ENCODE data around the gene SERPINE3. TPM values are rescaled to one million over a fixed set of nuclear protein-coding genes. Genes with fewer than 3 reads are reported as not detected.

The SERPINE3 gene
- polyA plus RNA-seq, 1 experiment: not detected

- TF ChIP-seq CTCF (IDR thresholded peaks at IDR 0.05; ENCODE audit: low read depth, low read length): no peak
- DNase-seq (ENCODE audit: low read depth, low spot score): no peak
- ChIA-PET CTCF (interaction anchor here (1.7 kb wide), 1 partner anchor 17 kb away, joined by 5 read pairs; no protein-coding TSS in a partner anchor), POLR2A (no interaction called here)
- H3K9me3 ChIP-seq (ENCODE audit: control insufficient read depth, insufficient read depth, low read length): no peaks in the 10 kb centered on the region
- no peak overlapping the region for H3K27ac ChIP-seq (ENCODE audit: low read depth, low read length)
- H3K4me3 ChIP-seq (ENCODE audit: low read depth, low read length): no peak overlapping the region
- H3K27me3 ChIP-seq (ENCODE audit: control insufficient read depth, insufficient read depth, low read length): peaks cover 12% of the 10 kb centered on the region
Observed at GRCh38 chr13:51303063-51303552, 36.4 kb upstream of the SERPINE3 start.

DNA sequence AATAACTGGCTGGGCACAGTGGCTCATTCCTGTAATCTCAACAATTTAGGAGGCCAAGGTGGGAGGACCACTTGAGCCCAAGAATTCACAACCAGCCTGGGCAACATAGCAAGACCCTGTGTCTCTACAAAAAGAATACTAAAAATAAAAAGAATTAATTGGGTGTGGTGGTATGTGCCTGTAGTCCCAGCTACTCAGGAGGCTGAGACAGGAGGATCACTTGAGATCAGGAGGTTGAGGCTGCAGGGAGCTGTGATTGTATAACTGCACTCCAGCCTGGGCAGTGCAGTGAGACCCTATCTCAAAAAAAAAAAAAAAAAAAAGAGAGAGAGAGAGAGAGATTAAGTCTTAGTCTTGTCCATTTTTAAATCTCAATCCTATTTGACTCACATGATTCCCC is 35.6 kb upstream of the SERPINE3 start:
- no peak for DNase-seq (ENCODE audit: low read depth, low spot score)
- CTCF ChIA-PET: interaction anchor here (1.7 kb wide), 1 partner anchor 17 kb away, joined by 5 read pairs; no protein-coding TSS in a partner anchor
- peaks cover 11% of the 10 kb centered on the region for H3K27me3 ChIP-seq (ENCODE audit: control insufficient read depth, insufficient read depth, low read length)
- H3K9me3 ChIP-seq (ENCODE audit: control insufficient read depth, insufficient read depth, low read length): no peaks in the 10 kb centered on the region
- POLR2A ChIA-PET: no interaction called here
- TF ChIP-seq CTCF (IDR thresholded peaks at IDR 0.05; ENCODE audit: low read depth, low read length): no peak
- no peak overlapping the region for H3K4me3 ChIP-seq (ENCODE audit: low read depth, low read length)
- H3K27ac ChIP-seq (ENCODE audit: low read depth, low read length): no peak overlapping the region

DNA sequence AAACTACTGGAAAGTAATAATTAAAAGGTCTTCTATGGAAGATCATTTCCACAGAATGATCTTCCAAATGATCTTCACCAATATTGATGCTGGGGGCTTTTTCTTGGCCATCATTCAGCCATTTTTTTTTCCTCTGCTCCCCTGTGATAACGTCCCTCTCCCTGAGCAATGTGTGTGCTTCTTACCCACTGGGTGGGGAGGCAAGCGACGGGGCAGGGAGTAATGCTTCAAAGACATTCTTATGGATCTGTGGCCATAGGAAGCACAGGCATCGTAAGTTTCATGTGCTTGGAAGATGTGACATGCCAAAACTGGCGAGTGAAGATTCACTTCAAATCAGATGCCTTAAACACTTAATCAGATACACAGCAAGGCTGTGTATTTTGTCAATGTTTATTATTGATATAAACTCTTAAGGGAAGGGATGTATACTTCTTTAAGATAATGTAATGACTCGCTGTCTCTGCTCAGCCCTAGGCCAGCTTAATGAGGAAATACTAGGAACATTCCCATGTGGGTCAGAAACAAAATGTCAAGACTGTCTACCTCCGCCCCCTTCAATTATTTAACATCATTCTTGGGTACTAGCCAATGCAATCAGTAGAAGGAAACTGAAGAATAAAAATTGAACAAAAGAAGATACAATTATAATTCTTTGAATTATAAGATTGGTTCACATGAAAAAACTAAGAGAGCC is 34.1 kb upstream of the SERPINE3 start:
- no peak for DNase-seq (ENCODE audit: low read depth, low spot score)
- no peak overlapping the region for H3K4me3 ChIP-seq (ENCODE audit: low read depth, low read length)
- CTCF ChIA-PET: interaction anchor here (2.5 kb wide), 1 partner anchor 19 kb away, joined by 9 read pairs; no protein-coding TSS in a partner anchor
- H3K9me3 ChIP-seq (ENCODE audit: control insufficient read depth, insufficient read depth, low read length): no peaks in the 10 kb centered on the region
- no peak for TF ChIP-seq CTCF (IDR thresholded peaks at IDR 0.05; ENCODE audit: low read depth, low read length)
- H3K27me3 ChIP-seq (ENCODE audit: control insufficient read depth, insufficient read depth, low read length): peaks cover 11% of the 10 kb centered on the region
- no peak overlapping the region for H3K27ac ChIP-seq (ENCODE audit: low read depth, low read length)
- POLR2A ChIA-PET: no interaction called here

DNA sequence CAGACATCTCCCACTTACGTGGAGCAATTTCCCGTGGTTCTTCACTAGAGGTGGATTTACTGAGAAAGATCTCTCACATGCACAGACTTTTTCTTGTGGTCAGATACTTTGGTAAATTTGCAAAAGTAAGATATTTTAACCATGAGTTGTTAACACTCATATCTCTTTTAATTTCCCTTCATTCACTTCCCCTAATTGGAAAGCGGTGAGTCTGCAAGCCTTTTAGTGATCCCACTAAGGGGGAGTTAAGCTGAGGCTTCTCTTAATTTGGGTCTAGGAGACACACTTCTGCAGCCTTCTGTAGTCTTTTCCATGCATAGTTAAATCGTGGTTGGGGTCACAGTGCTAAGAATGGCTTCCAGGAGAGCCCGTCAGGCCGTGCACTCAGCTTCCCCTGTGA is 30.7 kb upstream of the SERPINE3 start:
- ChIA-PET CTCF (interaction anchor here (2.4 kb wide), 1 partner anchor 22 kb away, joined by 17 read pairs; no protein-coding TSS in a partner anchor), POLR2A (interaction anchor here (0.5 kb wide), 1 partner anchor 119 kb away, joined by 3 read pairs; no protein-coding TSS in a partner anchor)
- Histone ChIP-seq H3K9me3 (ENCODE audit: control insufficient read depth, insufficient read depth, low read length) (no peaks in the 10 kb centered on the region), H3K4me3 (ENCODE audit: low read depth, low read length) (no peak overlapping the region), H3K27me3 (ENCODE audit: control insufficient read depth, insufficient read depth, low read length) (peaks cover 8% of the 10 kb centered on the region), H3K27ac (ENCODE audit: low read depth, low read length) (no peak overlapping the region)
- no peak for TF ChIP-seq CTCF (IDR thresholded peaks at IDR 0.05; ENCODE audit: low read depth, low read length)
- DNase-seq (ENCODE audit: low read depth, low spot score): no peak

DNA sequence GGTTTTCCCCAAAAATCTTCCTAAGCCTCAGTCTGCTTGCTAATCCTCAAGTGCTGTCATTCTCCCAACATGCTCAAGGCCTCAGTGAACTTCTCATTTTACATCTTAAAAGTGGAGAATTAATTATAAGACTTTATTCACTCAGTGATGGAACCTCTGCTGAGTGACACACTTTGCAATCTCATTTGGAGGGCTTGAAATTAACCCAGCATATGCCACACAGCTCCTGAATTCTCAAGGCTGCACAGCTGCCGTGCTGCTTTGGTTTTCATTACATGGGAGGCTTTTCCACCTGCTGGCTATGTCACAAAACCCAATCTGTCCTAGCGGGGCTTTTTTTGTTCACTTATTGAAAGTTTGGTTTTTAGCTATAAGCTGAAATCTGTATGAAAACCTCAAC is 28.3 kb upstream of the SERPINE3 start:
- no peak overlapping the region for H3K4me3 ChIP-seq (ENCODE audit: low read depth, low read length)
- TF ChIP-seq CTCF (IDR thresholded peaks at IDR 0.05; ENCODE audit: low read depth, low read length): no peak
- no peak overlapping the region for H3K27ac ChIP-seq (ENCODE audit: low read depth, low read length)
- CTCF ChIA-PET: interaction anchor here (2.4 kb wide), 1 partner anchor 24 kb away, joined by 17 read pairs; no protein-coding TSS in a partner anchor
- no peaks in the 10 kb centered on the region for H3K9me3 ChIP-seq (ENCODE audit: control insufficient read depth, insufficient read depth, low read length)
- POLR2A ChIA-PET: no interaction called here
- H3K27me3 ChIP-seq (ENCODE audit: control insufficient read depth, insufficient read depth, low read length): peaks cover 3% of the 10 kb centered on the region
- DNase-seq (ENCODE audit: low read depth, low spot score): no peak

All from AG04450 (cell line).